GM12865 (cell line): ENCODE data around the gene GOLGA6L10.
"Not testable (repeated sequence)": the region's sequence is repeated elsewhere in the genome, so short reads cannot be mapped to it uniquely, and the experiment has no call there.

Experiments used
- DNase-seq: peaks from one replicate; pipeline ENCODE4 v3.0.0; 2010; ENCODE audit warnings: low read depth
- H3K4me3 ChIP-seq: 2 replicates; pipeline ENCODE4 v1.5.1; 2011; ENCODE audit warnings: mild to moderate bottlenecking, low read depth, low read length, control low read depth
- TF ChIP-seq, protein P1 (sequence below): IDR thresholded peaks from 2 replicates; pipeline ENCODE4 v1.5.1; 2011; ENCODE audit warnings: low read length, control low read depth, low read depth, inconsistent platforms; ENCODE audit not compliant: insufficient read depth; ENCODE audit errors: missing control alignments

GOLGA6L10 gene

DNA sequence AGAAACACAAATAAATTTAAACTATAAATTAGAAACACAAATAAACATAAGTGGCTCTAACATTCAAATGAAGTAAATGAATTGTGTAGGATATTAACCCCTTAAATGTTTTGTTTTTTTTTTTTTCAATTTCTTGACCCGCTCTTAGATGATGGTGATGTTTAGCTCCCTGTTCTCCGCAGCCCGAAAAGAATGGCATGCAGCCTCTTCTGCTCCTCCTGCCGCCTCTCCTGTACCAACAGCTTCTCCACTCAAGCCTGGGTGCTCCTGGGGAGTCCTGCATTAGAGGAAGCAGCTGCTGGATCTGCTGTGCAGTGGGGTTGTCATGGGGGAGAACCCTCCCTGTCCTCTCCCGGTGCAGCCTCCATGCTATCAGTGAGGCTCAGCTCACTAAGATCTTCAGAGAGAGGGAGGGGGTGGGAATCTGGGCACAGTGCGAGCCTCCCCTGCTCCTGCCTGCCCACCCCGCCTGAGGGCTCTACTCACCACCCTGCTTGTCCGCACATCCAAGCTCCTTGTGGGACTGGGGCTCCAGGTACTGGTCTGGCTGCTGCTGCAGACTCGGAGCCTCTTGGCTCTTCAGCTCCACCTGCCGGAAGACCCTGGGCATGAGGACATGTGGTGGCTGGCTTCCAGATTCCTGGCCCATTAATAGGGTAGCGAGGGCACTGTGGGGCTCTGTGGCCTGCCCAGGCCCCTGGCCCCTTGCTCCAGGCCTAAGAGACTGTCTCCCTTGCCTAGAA is 6.5 kb downstream of the GOLGA6L10 start:
- not testable (repeated sequence) for H3K4me3 ChIP-seq, DNase-seq
- TF ChIP-seq, protein P1, sequence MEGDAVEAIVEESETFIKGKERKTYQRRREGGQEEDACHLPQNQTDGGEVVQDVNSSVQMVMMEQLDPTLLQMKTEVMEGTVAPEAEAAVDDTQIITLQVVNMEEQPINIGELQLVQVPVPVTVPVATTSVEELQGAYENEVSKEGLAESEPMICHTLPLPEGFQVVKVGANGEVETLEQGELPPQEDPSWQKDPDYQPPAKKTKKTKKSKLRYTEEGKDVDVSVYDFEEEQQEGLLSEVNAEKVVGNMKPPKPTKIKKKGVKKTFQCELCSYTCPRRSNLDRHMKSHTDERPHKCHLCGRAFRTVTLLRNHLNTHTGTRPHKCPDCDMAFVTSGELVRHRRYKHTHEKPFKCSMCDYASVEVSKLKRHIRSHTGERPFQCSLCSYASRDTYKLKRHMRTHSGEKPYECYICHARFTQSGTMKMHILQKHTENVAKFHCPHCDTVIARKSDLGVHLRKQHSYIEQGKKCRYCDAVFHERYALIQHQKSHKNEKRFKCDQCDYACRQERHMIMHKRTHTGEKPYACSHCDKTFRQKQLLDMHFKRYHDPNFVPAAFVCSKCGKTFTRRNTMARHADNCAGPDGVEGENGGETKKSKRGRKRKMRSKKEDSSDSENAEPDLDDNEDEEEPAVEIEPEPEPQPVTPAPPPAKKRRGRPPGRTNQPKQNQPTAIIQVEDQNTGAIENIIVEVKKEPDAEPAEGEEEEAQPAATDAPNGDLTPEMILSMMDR: peak; percentile 25

DNA sequence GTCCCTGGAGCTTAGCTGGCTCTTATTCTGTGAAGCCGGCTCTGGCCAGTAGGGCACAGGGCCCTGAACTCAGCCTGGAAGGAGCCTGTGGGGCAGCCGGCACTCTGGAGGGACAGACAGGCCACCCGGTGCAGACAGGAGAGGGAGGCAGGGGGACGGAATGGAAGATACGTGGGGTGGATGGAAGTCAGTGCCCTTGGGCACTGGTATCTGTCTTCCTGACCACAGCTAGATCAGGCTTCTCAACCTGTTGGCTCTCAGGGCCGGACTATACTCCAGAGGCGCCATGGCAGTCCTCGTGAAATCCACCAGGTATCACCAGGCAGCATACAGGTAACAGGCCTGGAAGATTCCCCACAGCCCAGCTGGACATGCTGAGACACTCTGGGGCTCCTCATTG is 10.7 kb downstream of the GOLGA6L10 start:
- DNase-seq, H3K4me3 ChIP-seq: not testable (repeated sequence)

DNA sequence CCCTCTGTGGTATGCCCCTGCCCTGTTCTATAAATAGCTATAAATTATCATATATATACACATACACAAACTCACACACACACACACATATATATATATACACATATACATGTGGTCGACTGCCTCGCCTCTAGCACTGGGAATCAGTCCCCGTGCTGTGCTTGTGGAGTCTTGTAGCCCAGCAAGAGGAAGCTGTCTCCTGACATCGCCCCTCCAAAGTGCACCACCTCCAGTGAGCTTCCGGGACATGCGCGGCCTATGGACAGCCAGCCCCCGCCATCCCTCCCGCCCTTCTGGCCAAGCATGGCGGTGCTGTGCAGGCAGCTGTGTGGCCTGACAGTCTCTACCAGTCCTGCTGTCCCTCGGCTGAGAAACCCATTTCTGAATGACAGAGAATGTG is 11.2 kb downstream of the GOLGA6L10 start:
- not testable (repeated sequence) for DNase-seq

DNA sequence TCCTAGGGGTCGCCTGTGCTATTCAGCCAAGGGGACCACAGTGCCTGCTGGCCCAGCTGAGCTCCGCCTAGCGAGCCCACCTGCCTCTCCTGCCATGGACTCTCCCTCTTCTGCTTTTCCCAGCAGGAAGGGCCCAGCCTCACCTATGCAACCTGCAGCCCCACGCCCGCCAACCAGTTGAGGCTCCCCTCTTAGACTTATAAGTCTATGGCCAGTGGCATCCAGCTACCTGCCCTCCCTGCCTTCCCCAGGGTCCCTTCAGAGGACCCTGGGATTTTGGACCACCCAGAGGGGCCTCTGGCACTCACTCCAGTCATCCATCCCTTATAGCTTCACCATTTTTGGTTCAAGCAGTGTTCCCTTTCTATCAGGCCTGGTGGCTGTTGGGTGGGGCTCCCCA is 12.2 kb downstream of the GOLGA6L10 start:
- not testable (repeated sequence) for DNase-seq, H3K4me3 ChIP-seq

More for the DNA sequence above, 11.2 kb downstream of the GOLGA6L10 start:
- not testable (repeated sequence) for H3K4me3 ChIP-seq

DNA sequence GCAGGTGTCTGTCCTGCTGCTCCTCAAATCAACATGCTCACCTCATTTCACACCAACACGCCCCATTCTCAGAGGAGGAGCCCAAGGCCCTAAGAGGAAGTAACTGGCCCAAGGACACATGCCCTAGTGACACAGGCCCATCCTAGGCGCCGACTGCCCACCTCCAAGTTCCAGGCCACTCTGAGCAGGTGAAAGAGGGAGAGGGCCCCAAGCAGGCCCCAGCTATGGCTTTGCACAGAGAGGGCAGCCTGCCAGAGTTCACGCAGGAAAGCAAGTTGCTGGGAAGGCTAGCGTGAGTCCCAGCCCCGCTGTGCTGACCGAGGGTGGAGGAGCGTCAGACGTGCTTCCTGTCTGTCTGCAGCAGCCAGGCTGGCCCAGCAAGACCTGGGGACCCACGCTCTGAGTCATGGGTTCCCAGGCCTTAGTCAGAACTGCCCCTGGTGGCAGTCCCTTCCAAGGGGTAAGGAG is 13.1 kb downstream of the GOLGA6L10 start:
- not testable (repeated sequence) for H3K4me3 ChIP-seq, DNase-seq

DNA sequence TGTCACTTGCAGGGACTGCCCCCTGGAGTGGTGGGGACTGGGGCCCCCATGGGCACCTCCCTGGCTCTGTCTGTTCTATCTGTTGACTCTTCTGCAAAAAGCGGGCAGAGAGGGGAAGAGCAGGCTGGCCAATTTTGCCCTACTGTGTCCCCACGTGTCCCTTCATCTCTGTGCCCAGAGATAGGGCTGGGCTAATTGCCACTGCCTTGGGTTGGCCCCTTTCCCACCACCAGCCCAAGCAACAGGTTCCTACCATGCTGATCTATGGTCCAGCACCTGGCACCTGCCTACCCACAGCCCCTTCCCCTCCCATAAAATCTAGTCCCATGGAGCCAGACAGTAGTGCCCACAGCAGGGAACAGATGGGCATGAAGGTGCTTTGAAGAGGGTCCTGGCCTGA is 14.3 kb downstream of the GOLGA6L10 start:
- not testable (repeated sequence) for H3K4me3 ChIP-seq, DNase-seq

DNA sequence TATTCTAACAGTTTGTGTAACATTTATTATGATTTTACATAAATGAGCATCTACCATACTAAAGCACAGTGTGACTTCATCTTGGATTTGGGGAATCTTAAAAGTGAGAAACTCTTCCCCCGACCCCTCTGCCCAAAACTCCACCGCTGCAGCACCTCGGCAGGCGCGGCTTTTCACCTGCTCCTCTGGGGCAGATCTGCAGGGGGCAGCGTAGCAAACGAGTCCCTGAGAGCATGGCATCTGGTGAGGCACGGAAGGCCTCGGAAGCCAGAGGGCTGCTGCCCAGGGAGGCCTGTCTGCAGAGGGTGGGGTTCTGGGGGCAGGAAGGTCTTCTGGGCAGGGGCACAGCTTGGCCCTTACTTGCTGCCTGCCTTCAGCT is 14.7 kb downstream of the GOLGA6L10 start:
- not testable (repeated sequence) for H3K4me3 ChIP-seq, DNase-seq

DNA sequence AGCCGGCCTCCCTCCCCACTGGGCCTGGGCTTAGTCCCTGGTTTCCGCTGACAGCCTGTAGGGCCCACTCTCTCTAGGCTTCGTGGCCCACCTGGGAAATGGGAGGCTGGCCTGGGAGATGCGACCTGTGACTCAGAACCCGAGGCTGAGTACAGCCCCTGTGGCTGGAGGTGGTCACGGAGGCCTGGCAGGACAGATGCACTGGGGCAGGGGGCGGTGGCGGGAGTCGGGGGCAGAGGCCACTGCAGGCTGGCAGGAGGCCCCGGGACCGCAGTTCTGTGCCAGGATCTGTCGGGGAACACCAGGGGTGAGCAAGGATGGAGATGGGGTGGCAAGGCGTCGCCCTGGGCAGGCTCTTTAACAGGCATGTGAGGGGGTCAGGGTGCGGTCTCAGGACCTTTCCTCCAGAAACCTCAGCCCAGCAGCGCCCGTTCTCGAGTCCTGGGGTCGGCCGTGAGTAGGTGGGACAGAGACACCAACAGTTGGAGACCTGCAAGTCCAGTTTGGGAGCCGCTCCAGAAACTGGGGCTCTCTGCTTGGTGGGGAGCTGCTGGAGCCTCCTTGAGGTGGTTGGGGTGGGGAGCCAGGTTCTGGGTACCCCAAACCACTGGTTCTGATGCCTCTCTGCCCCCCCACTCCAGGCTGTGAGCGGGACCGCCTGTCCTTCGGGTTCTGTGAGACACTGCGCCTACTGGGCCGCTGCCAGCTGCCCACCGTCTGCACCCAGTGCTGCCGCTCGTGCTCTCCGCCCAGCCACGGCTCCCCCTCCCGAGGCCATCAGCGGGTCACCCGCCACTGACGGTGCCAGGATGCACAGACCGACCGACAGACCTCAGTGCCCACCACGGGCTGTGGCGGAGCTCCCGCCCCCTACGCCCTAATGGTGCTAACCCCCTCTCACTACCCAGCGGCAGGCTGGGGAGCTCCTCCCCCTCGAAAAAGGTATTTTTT is 15.4 kb downstream of the GOLGA6L10 start:
- H3K4me3 ChIP-seq, DNase-seq: not testable (repeated sequence)

DNA sequence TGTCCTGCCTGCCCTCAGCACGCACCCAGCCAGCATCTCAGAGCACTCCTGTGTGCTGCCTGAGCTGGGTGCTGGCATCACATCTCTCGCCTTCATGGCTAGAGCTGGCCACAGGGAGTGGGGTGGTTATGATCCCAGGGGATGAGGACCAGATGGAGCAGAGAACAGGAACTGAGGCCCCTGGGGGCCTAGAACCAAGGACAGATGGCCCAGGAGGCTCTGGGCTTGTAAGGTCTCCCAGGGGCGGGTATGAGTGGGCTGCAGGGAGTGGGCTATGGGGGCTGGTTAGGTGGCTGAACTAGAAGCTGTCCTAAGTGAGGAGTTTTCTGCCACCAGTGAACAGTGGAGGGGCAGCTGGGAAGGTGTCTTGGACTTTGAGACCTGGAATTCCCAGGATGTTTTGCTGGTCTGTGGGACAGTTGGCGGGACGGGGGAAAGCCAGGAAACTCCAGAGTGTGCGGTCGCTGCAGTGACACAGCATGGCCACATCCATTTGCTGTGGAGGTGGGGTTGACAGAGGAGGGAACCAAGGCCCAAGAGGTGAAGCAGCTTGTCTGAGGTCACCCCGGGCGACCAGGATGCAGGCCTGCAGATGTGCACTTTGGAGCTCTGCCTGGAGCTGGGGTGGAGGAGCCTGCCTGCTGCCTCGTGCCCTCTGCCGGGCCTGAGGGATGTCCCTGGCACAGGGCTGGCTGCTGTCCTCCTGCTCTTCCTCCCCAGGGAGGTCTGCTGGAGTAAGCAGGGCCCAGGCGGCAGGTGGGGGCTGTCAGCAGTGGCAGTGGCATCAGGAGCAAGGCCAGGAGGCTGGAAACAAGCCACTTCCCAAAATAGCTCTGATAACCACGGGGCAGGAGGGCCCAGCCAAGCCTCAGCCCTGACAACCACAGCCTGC is 16.3 kb downstream of the GOLGA6L10 start:
- not testable (repeated sequence) for DNase-seq, H3K4me3 ChIP-seq

DNA sequence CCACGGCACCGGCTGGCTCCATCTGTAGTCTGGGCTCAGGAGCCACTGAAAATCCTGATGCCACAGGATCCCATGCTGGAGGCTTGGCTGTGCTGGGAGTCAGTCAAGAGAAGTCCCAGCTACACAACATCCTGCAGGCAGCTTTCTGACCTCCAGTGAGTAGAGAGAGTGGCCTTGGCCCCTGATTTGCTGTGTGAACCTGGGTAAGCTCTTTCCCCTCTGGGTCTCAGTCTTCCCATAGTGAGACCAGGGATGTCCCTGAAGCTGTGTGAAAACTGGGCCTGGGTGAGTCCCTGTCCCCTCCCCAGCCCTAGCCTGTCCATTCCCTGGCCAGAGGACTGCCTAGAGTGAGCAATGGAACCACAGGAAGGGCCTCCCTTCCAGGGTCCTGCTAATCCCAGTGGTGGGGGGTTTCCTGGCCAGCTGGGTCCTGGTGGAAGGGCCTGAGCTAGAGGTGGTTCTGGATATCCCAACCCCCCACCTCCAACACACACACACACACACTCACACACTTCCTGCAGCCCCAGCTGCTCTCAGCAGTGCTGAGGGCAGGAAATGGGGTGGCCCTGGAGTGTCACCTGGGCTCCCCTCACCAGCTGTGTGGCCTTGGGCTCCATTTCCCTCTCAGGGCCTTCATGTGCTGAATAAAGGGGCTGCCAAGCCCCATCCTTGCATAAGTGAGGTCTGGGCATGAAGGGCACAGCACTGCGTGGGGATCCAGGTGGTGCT is 17.5 kb downstream of the GOLGA6L10 start:
- H3K4me3 ChIP-seq, DNase-seq: not testable (repeated sequence)

DNA sequence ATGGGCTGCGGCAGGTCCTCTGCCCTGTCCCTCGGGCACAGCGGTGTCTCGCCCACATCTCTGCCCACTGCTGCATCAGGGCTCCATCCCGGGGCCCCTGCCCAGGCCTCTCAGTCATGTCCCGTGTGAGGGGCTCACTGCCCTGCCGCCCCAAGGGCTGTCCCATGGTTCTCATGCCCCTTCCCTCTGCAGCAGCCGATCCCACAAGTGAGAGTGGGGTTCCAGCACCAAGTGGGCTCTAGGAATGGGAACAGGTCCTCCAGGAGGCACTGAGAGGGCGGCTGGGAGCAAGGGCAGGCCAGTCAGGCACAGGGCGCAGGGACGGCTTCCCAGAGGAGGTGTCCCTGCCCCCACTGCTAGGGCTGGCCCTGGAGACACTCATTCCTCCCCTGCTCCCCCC is 18.4 kb downstream of the GOLGA6L10 start:
- not testable (repeated sequence) for H3K4me3 ChIP-seq, DNase-seq

DNA sequence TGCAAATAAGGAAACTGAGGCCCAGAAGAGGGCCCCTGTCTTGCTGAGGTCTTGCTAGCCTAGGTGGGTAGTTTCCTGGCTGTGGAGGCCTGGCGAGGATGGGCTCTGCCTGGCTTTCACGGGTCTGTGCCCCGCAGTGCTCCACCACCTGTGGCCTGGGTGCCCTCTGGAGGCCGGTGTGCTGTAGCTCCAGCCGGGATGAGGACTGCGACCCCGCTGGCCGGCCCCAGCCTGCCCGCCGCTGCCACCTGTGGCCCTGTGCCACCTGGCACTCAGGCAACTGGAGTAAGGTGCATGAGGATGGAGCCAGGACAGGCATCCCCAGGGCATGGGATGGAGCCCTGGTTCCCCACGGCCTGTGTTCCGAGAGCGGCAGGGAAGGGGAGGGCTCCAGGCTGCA is 20.2 kb downstream of the GOLGA6L10 start:
- not testable (repeated sequence) for H3K4me3 ChIP-seq, DNase-seq

DNA sequence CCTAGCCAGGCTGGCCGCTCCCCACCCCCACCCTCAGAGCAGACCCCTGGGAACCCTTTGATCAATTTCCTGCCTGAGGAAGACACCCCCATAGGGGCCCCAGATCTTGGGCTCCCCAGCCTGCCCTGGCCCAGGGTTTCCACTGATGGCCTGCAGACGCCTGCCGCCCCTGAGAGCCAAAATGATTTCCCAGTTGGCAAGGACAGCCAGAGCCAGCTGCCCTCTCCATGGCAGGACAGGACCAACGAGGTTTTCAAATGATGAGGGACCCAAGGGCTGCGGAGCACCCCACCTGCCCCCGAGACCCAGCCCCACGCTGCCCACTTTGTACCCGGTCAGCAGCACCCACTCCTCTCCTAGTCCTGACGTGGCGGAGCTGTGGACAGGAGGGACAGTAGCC is 21.9 kb downstream of the GOLGA6L10 start:
- not testable (repeated sequence) for H3K4me3 ChIP-seq, DNase-seq

DNA sequence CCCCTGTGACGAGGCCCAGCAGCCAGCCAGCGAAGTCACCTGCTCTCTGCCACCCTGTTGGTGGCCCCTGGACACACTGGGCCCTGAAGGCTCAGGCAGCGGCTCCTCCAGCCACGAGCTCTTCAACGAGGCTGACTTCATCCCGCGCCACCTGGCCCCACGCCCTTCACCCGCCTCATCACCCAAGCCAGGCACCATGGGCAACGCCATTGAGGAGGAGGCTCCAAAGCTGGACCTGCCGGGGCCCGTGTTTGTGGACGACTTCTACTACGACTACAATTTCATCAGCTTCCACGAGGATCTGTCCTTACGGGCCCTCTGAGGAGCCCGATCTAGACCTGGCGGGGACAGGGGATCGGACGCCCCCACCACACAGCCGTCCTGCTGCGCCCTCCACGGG is 22.4 kb downstream of the GOLGA6L10 start:
- not testable (repeated sequence) for DNase-seq, H3K4me3 ChIP-seq

DNA sequence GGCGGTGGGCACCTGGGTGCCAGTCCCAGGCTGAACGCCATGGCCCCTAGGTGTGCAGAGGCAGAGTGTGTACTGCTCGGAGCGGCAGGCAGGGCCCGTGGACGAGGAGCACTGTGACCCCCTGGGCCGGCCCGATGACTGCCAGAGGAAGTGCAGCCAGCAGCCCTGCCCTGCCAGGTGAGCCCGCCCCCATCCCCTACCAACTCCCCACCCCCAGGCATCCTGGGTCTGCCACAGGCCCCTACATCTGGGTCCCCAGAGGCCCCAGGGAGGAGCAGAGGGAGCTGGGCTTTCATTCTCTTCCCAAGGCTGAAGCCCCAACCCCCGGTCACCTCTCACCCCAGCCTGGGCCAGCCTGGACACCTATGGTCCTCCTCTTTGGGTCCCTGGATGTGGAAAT is 23.6 kb downstream of the GOLGA6L10 start:
- not testable (repeated sequence) for H3K4me3 ChIP-seq, DNase-seq

DNA sequence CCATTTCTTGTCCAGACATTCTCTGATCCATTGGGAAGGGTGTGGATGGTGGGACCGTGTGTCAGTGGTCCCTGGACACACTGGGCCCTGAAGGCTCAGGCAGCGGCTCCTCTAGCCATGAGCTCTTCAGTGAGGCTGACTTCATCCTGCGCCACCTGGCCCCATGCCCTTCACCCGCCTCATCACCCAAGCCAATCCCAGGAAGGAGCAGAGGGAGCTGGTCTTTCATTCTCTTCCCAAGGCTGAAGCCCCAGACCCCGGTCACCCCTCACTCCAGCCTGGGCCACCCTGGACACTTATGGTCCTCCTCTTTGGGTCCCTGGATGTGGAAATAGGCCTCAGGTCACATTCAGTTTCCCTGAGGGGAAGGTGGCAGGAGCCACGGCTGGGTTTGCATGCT is 24.4 kb downstream of the GOLGA6L10 start:
- DNase-seq, H3K4me3 ChIP-seq: not testable (repeated sequence)

DNA sequence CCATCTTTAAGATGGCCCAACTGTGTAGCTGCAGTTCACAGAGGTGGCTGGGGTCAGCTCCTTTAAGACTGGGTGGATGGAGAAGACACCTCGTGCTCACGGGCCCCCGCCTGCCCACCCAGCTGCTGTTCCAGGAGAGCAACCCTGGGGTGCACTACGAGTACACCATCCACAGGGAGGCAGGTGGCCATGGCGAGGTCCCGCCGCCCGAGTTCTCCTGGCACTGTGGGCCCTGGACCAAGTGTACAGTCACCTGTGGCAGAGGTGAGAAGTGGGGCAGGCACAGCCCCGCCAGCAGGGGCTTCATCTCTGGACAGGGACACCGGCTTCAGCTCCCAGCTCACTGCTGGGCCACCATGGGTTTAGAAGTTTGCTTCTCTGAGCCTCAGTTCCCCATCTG is 26.8 kb downstream of the GOLGA6L10 start:
- not testable (repeated sequence) for H3K4me3 ChIP-seq

More for the DNA sequence above, 26.8 kb downstream of the GOLGA6L10 start:
- DNase-seq: not testable (repeated sequence)
